ENCODE results near the gene GNG2. TPM values are rescaled to one million over a fixed set of nuclear protein-coding genes. Genes with fewer than 3 reads are reported as not detected.

GNG2 gene
- total and polyA plus RNA-seq, 7 experiments from 2014 or later: 62.1 to 199 (median 117) TPM

DNA sequence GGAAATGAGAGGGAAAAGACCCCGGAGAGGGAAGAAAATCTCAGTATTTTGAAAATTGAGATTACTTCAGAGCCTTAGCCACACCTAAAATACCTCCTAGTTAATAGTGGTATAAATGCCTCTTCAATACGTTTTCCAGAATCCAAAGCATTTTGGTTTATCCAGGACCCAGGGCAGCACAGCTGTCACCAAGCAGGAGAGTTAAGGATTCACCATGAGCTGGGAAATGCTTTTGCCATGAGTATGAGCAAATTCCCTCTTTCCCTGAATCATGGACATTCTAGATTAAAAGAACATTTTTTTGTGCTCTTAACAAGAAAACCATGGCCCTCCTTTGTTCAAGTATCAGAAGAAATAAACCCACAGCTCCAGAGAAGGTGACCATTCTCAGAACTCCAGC, 107.1 kb downstream of the GNG2 start:
- H3K27ac Mint-ChIP-seq: peak overlapping the region in 7 of 9 donors; percentile 22 to 86 (median 59)
- Histone ChIP-seq H3K27me3 (ENCODE audit: control insufficient read depth in 2 of 2, insufficient read depth in 2 of 2, low read length in 2 of 2) (no peaks in the 10 kb centered on the region), H3K4me3 (ENCODE audit: low read length) (no peak overlapping the region), H3K36me3 (ENCODE audit: control insufficient read depth in 2 of 3, insufficient read depth in 3 of 3, low read length in 3 of 3) (peaks cover 0 to 36% (median 3%) of the 10 kb centered on the region in 3 experiments), H3K27ac (ENCODE audit: low read depth, low read length) (no peak overlapping the region), H3K4me1 (ENCODE audit: control insufficient read depth in 2 of 2, insufficient read depth in 2 of 2, low read length in 2 of 2) (peaks cover 0 to 5% of the 10 kb centered on the region in 2 donors), H3K9me3 (ENCODE audit: control insufficient read depth in 2 of 3, low read length in 3 of 3) (no peaks in the 10 kb centered on the region)
- no peak overlapping the region for H3K4me3 Mint-ChIP-seq
- no peak for DNase-seq
- H3K9me3 Mint-ChIP-seq: no peaks in the 10 kb centered on the region
- H3K36me3 Mint-ChIP-seq: peaks cover 0 to 31% (median 15%) of the 10 kb centered on the region in 5 donors
- CTCF ChIA-PET: interaction anchor here (0.7 to 1.0 kb wide), 2 partner anchors 11 to 1133 kb away, joined by 3 to 5 read pairs; no protein-coding TSS in a partner anchor
- no peak for ATAC-seq
- H3K4me1 Mint-ChIP-seq: peaks cover 8 to 26% (median 21%) of the 10 kb centered on the region in 7 donors
- POLR2A ChIA-PET: no interaction called here
- intact Hi-C loops (cut with micrococcal nuclease): no loop called here
- no peaks in the 10 kb centered on the region for H3K27me3 Mint-ChIP-seq

DNA sequence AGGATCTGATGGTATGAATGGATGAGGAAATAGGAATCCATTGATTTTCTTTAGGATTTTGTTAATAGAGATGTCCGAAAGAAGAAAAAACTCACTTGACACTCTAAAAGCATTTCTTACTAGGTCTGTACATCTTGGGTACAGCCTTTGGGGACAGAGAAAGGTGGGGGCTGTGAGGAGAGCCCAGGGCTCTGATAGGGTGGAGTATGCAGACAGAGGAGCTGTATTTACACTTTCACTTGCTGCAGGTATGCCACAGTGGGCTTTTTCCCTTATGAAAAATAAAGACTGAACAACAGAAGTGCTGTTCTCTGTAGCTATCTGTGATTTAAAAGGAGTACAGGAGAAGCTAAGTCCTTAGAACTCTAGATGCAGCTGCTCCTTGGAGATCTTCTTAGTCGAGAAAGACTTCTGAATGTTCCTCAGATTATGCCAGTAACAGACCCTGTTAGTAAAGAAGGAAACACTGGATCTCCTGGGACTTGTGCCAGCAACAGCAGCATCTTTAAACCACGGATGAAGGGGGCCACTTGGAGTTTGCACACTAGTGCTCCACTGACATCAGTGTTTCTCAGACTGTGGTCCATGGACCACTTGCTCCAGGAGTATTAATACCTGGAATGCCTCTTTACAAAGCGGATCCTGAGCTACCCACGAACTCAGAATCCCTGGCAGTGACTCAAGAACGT, 109.6 kb downstream of the GNG2 start:
- H3K4me1 Mint-ChIP-seq: peaks cover 0 to 14% (median 5%) of the 10 kb centered on the region in 7 donors
- CTCF ChIA-PET: interaction anchor here (1.3 kb wide), 1 partner anchor 9 kb away, joined by 4 read pairs; no protein-coding TSS in a partner anchor
- intact Hi-C loops (cut with micrococcal nuclease): no loop called here

GRCh38 chr14:51972566-51972965, 112.2 kb downstream of the GNG2 start:
- POLR2A ChIA-PET: no interaction called here
- H3K9me3 Mint-ChIP-seq: peaks cover 0 to 3% (median 0%) of the 10 kb centered on the region in 11 donors
- no peak overlapping the region for H3K4me3 ChIP-seq (ENCODE audit: low read length)
- no peaks in the 10 kb centered on the region for H3K27me3 ChIP-seq (ENCODE audit: control insufficient read depth in 2 of 2, insufficient read depth in 2 of 2, low read length in 2 of 2)
- H3K4me3 Mint-ChIP-seq: no peak overlapping the region
- peaks cover 0 to 12% (median 5%) of the 10 kb centered on the region in 7 donors for H3K4me1 Mint-ChIP-seq
- no peak for DNase-seq
- peaks cover 0 to 15% (median 0%) of the 10 kb centered on the region in 5 donors for H3K36me3 Mint-ChIP-seq
- peak overlapping the region in 5 of 9 donors; percentile 9 to 56 (median 43) for H3K27ac Mint-ChIP-seq
- ATAC-seq: no peak
- no peaks in the 10 kb centered on the region for H3K4me1 ChIP-seq (ENCODE audit: control insufficient read depth in 2 of 2, insufficient read depth in 2 of 2, low read length in 2 of 2)
- intact Hi-C loops (cut with micrococcal nuclease): no loop called here
- no peaks in the 10 kb centered on the region for H3K9me3 ChIP-seq (ENCODE audit: control insufficient read depth in 2 of 3, low read length in 3 of 3)
- CTCF ChIA-PET: no interaction called here
- no peak overlapping the region for H3K27ac ChIP-seq (ENCODE audit: low read depth, low read length)
- H3K27me3 Mint-ChIP-seq: no peaks in the 10 kb centered on the region
- H3K36me3 ChIP-seq (ENCODE audit: control insufficient read depth in 2 of 3, insufficient read depth in 3 of 3, low read length in 3 of 3): peaks cover 0 to 16% (median 3%) of the 10 kb centered on the region in 3 experiments

More for the DNA sequence above, 109.6 kb downstream of the GNG2 start:
- Mint-ChIP-seq H3K27me3 (no peaks in the 10 kb centered on the region), H3K27ac (peak overlapping the region in 7 of 9 donors; percentile 22 to 74 (median 63)), H3K9me3 (peaks cover 0 to 3% (median 0%) of the 10 kb centered on the region in 11 donors), H3K36me3 (peaks cover 0 to 26% (median 7%) of the 10 kb centered on the region in 5 donors), H3K4me3 (no peak overlapping the region)
- H3K9me3 ChIP-seq (ENCODE audit: control insufficient read depth in 2 of 3, low read length in 3 of 3): no peaks in the 10 kb centered on the region
- no peaks in the 10 kb centered on the region for H3K4me1 ChIP-seq (ENCODE audit: control insufficient read depth in 2 of 2, insufficient read depth in 2 of 2, low read length in 2 of 2)
- no peak overlapping the region for H3K4me3 ChIP-seq (ENCODE audit: low read length)
- POLR2A ChIA-PET: no interaction called here
- peaks cover 0 to 31% (median 3%) of the 10 kb centered on the region in 3 experiments for H3K36me3 ChIP-seq (ENCODE audit: control insufficient read depth in 2 of 3, insufficient read depth in 3 of 3, low read length in 3 of 3)
- H3K27ac ChIP-seq (ENCODE audit: low read depth, low read length): no peak overlapping the region
- no peaks in the 10 kb centered on the region for H3K27me3 ChIP-seq (ENCODE audit: control insufficient read depth in 2 of 2, insufficient read depth in 2 of 2, low read length in 2 of 2)
- no peak for ATAC-seq
- no peak for DNase-seq

DNA sequence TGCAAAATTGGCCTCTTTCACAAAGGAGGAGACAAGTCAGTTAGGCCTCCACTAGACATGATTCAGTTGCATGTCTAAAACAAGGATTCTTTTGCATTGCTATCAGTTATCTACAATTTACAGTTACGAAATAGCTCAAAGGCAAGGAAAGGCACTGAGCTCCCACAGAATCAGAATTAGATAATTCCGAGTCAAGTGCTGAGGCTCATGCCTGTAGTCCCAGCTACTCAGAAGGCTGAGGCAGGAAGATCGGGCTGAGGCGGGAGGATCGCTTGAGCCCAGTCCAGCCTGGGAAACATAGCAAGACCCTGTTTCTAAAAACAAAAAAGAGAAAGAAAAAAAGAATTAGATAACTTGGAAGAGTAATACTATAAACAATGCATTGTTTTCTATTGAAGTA, 116.7 kb downstream of the GNG2 start:
- H3K27me3 Mint-ChIP-seq: peaks cover 0 to 5% (median 0%) of the 10 kb centered on the region in 5 donors
- H3K9me3 Mint-ChIP-seq: peaks cover 0 to 3% (median 0%) of the 10 kb centered on the region in 11 donors
- no peaks in the 10 kb centered on the region for H3K27me3 ChIP-seq (ENCODE audit: control insufficient read depth in 2 of 2, insufficient read depth in 2 of 2, low read length in 2 of 2)
- H3K27ac Mint-ChIP-seq: peak overlapping the region in 1 of 9 donors; percentile 62
- no peak overlapping the region for H3K4me3 Mint-ChIP-seq
- H3K36me3 ChIP-seq (ENCODE audit: control insufficient read depth in 2 of 3, insufficient read depth in 3 of 3, low read length in 3 of 3): no peaks in the 10 kb centered on the region
- peaks cover 0 to 20% (median 6%) of the 10 kb centered on the region in 7 donors for H3K4me1 Mint-ChIP-seq
- intact Hi-C loops (cut with micrococcal nuclease): loop anchor here (2.0 to 5.0 kb wide), 4 partner anchors 115 to 695 kb away; partner anchors contain the start of gene GNG2 (in 1 of the 2)
- H3K9me3 ChIP-seq (ENCODE audit: control insufficient read depth in 2 of 3, low read length in 3 of 3): no peaks in the 10 kb centered on the region
- ATAC-seq: no peak
- H3K36me3 Mint-ChIP-seq: peaks cover 0 to 3% (median 0%) of the 10 kb centered on the region in 5 donors
- DNase-seq: no peak
- CTCF ChIA-PET: interaction anchor here (0.9 to 4.5 kb wide), 4 partner anchors 25 to 199 kb away, joined by 4 to 48 read pairs (median 12); partner anchors contain the start of gene GNG2
- H3K4me1 ChIP-seq (ENCODE audit: control insufficient read depth in 2 of 2, insufficient read depth in 2 of 2, low read length in 2 of 2): peaks cover 0 to 10% of the 10 kb centered on the region in 2 donors
- no peak overlapping the region for H3K4me3 ChIP-seq (ENCODE audit: low read length)
- H3K27ac ChIP-seq (ENCODE audit: low read depth, low read length): no peak overlapping the region
- POLR2A ChIA-PET: no interaction called here

DNA sequence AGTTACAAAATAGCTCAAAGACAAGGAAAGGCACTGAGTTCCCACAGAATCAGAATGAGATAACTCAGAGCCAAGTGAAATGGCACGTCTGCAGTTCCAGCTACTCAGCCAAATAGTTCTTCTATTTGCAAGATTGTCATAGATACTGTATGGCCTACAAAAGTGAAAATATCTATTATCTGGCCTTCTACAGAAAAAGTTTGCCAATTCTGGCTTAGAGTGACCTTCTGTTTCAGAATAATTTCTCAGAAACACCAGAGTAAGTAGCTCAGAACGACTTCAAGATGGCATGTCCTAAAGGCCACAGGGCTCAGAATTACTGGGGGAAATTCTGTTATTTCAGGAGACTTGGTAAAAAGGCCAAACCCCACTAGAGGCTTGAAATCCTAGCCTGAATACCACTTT, 118.3 kb downstream of the GNG2 start:
- POLR2A ChIA-PET: interaction anchor here (0.7 to 1.5 kb wide), 4 partner anchors 11 to 132 kb away, joined by 3 to 9 read pairs (median 3); no protein-coding TSS in a partner anchor
- H3K9me3 ChIP-seq (ENCODE audit: control insufficient read depth in 2 of 3, low read length in 3 of 3): no peaks in the 10 kb centered on the region
- Mint-ChIP-seq H3K36me3 (peaks cover 0 to 4% (median 0%) of the 10 kb centered on the region in 5 donors), H3K27me3 (peaks cover 0 to 5% (median 0%) of the 10 kb centered on the region in 5 donors), H3K27ac (peak overlapping the region in 1 of 9 donors; percentile 15), H3K4me3 (no peak overlapping the region), H3K4me1 (peaks cover 0 to 18% (median 6%) of the 10 kb centered on the region in 7 donors), H3K9me3 (peaks cover 0 to 3% (median 0%) of the 10 kb centered on the region in 11 donors)
- ATAC-seq: no peak
- CTCF ChIA-PET: interaction anchor here (0.9 to 4.5 kb wide), 12 partner anchors 9 to 326 kb away, joined by 3 to 48 read pairs (median 4); partner anchors contain the start of genes GNG2 and RTRAF
- no peaks in the 10 kb centered on the region for H3K36me3 ChIP-seq (ENCODE audit: control insufficient read depth in 2 of 3, insufficient read depth in 3 of 3, low read length in 3 of 3)
- no peaks in the 10 kb centered on the region for H3K27me3 ChIP-seq (ENCODE audit: control insufficient read depth in 2 of 2, insufficient read depth in 2 of 2, low read length in 2 of 2)
- no peak overlapping the region for H3K27ac ChIP-seq (ENCODE audit: low read depth, low read length)
- H3K4me1 ChIP-seq (ENCODE audit: control insufficient read depth in 2 of 2, insufficient read depth in 2 of 2, low read length in 2 of 2): peaks cover 0 to 10% of the 10 kb centered on the region in 2 donors
- DNase-seq: peak in 1 of 9 donors; percentile 4
- H3K4me3 ChIP-seq (ENCODE audit: low read length): no peak overlapping the region
- intact Hi-C loops (cut with micrococcal nuclease): loop anchor here (1.0 to 5.0 kb wide), 8 partner anchors 116 to 696 kb away; partner anchors contain the start of gene GNG2 (in 2 of the 2)

DNA sequence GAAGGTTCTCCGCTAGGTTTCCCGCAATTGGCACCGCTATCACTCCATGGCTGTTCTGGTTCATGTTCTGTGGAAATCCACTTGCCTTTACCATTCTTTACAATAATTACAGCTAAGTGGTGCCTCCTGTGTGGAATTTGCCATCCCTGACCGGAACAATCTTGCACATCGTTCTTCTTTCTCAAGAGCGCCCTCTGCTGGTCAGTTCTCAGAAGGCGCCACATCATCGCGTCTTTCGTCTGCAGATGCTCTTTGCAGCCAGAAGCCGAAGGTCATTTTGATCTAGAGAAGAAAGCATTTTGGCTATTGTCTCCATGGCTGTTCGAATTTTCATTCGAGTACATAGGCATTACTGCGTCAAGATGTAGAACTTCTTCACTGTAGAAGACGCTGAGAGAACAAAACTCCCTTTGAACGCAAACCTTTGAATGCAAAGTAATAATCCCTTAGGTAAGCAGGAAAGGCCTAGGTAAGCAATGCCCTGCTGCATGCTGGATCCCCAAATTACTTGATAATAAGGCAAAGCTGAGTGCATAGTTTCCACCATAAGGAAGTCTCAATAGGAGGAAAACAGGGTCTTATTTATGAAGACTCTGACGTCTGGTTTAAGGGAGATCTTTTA, 118.8 kb downstream of the GNG2 start:
- CTCF ChIA-PET: interaction anchor here (0.9 to 4.5 kb wide), 13 partner anchors 9 to 695 kb away, joined by 3 to 48 read pairs (median 3); partner anchors contain the start of genes GNG2 and RTRAF
- ATAC-seq: peak; percentile 91
- Mint-ChIP-seq H3K4me1 (peaks cover 0 to 18% (median 6%) of the 10 kb centered on the region in 7 donors), H3K27ac (peak overlapping the region in 3 of 9 donors; percentile 15 to 67 (median 20)), H3K36me3 (peaks cover 0 to 6% (median 0%) of the 10 kb centered on the region in 5 donors), H3K4me3 (no peak overlapping the region), H3K9me3 (peaks cover 0 to under 1% (median 0%) of the 10 kb centered on the region in 11 donors), H3K27me3 (peaks cover 0 to 5% (median 0%) of the 10 kb centered on the region in 5 donors)
- H3K4me3 ChIP-seq (ENCODE audit: low read length): no peak overlapping the region
- no peaks in the 10 kb centered on the region for H3K27me3 ChIP-seq (ENCODE audit: control insufficient read depth in 2 of 2, insufficient read depth in 2 of 2, low read length in 2 of 2)
- H3K36me3 ChIP-seq (ENCODE audit: control insufficient read depth in 2 of 3, insufficient read depth in 3 of 3, low read length in 3 of 3): no peaks in the 10 kb centered on the region
- H3K9me3 ChIP-seq (ENCODE audit: control insufficient read depth in 2 of 3, low read length in 3 of 3): no peaks in the 10 kb centered on the region
- H3K27ac ChIP-seq (ENCODE audit: low read depth, low read length): no peak overlapping the region
- H3K4me1 ChIP-seq (ENCODE audit: control insufficient read depth in 2 of 2, insufficient read depth in 2 of 2, low read length in 2 of 2): peaks cover 0 to 10% of the 10 kb centered on the region in 2 donors
- POLR2A ChIA-PET: interaction anchor here (0.8 to 1.5 kb wide), 4 partner anchors 11 to 133 kb away, joined by 3 to 9 read pairs (median 3); partner anchors contain the start of gene GNG2
- intact Hi-C loops (cut with micrococcal nuclease): loop anchor here (1.0 to 5.0 kb wide), 8 partner anchors 117 to 697 kb away; partner anchors contain the start of gene GNG2 (in 2 of the 2)
- DNase-seq: peak; percentile 53 to 80 (median 70)
